Measurements from ENCODE around the gene MRGPRF. TPM values are rescaled to one million over a fixed set of nuclear protein-coding genes. Genes with fewer than 3 reads are reported as not detected.

The MRGPRF gene
- total RNA-seq, 1 donor from 2014 or later = not detected

Other genes with a start within 250 kb of the MRGPRF start
- gene CPT1A, start 171.3 kb downstream of the MRGPRF start, total RNA-seq = 28.3 and 31.7 TPM in 2 replicates
- gene MRPL21, start 109.4 kb downstream of the MRGPRF start, total RNA-seq = 66.2 and 68.5 TPM in 2 replicates
- 28.7 and 32.0 TPM in 2 replicates for gene IGHMBP2, start 109.4 kb downstream of the MRGPRF start, total RNA-seq
- not detected in 2 replicates for gene MRGPRD, start 32.3 kb downstream of the MRGPRF start, total RNA-seq
- gene TPCN2, start 35.7 kb upstream of the MRGPRF start, total RNA-seq = 20.4 and 23.0 TPM in 2 replicates
- 0.51 and 0.64 TPM in 2 replicates for gene SMIM38, start 142.7 kb upstream of the MRGPRF start, total RNA-seq

All from T-helper 1 cell treated with Interleukin-12 subunit alpha and Interleukin-12 subunit beta and Interleukin-4 antibody, amounts not matched to agents 30 ng/mL and 1 ng/mL, for 36 hours (primary cell).